GM12872 (cell line): ENCODE measurements around the gene FXR2.

Experiments used
- CTCF ChIP-seq: IDR thresholded peaks from 3 replicates; pipeline ENCODE4 v1.5.1; 2011; ENCODE audit warnings: low read depth, mild to moderate bottlenecking, low read length, moderate library complexity; ENCODE audit not compliant: insufficient read depth

Gene FXR2

GRCh38 chr17:7626956-7627249 is 12.2 kb upstream of the FXR2 start:
- no peak for TF ChIP-seq CTCF

- TF ChIP-seq CTCF, result no peak
Measured at GRCh38 chr17:7626307-7626706, 11.6 kb upstream of the FXR2 start.

- TF ChIP-seq CTCF, result no peak
Measured at GRCh38 chr17:7623661-7624060, 9.0 kb upstream of the FXR2 start.

GRCh38 chr17:7620835-7621234 is 6.1 kb upstream of the FXR2 start:
- TF ChIP-seq CTCF, result no peak

GRCh38 chr17:7618608-7619007 is 3.9 kb upstream of the FXR2 start:
- TF ChIP-seq CTCF, result no peak

- no peak for TF ChIP-seq CTCF
Measured at GRCh38 chr17:7615265-7615747, 609 bp upstream of the FXR2 start.

- no peak for TF ChIP-seq CTCF
Measured at GRCh38 chr17:7613769-7614424, 800 bp downstream of the FXR2 start.
